Omental fat pad (tissue), 4 donors: ENCODE measurements around the gene AMELX. TPM values are rescaled to one million over a fixed set of nuclear protein-coding genes. Genes with fewer than 3 reads are reported as not detected.

Experiments
- ATAC-seq: fragments of 150-250 bp; one replicate; pipeline ENCODE4 v1.9.1; 2016; ENCODE audit warnings: mild to moderate bottlenecking, moderate library complexity; ENCODE audit not compliant: low FRiP score
- DNase-seq: peaks from one replicate; pipeline ENCODE4 v3.0.0-alpha.2; 2019; ENCODE audit warnings: low spot score
- CTCF ChIP-seq, 3 donors: fragments of 450-650 bp; IDR thresholded peaks; one replicate each; pipeline ENCODE4 v1.5.1; 2016 to 2017; ENCODE audit warnings: antibody characterized with exemption in 3 of 3, mild to moderate bottlenecking in 3 of 3, moderate library complexity in 2 of 3
- total RNA-seq, 4 donors: library from RNA; depleted of rRNA; stranded (reverse); fragments of >200 nt; gene quantifications; one replicate each; pipeline ENCODE4 v1.1.0, GENCODE V29; 2016

AMELX gene
- total RNA-seq, 4 donors from 2014 or later = not detected

GRCh38 chrX:11298600-11298999, 5.4 kb downstream of the AMELX start:
- DNase-seq (no peak), ATAC-seq (no peak)
- TF ChIP-seq CTCF (IDR thresholded peaks at IDR 0.05) = no peak

- no peak for TF ChIP-seq CTCF (IDR thresholded peaks at IDR 0.05)
- no peak for DNase-seq
- no peak for ATAC-seq
Measured at GRCh38 chrX:11304829-11305228, 11.6 kb downstream of the AMELX start.

DNA sequence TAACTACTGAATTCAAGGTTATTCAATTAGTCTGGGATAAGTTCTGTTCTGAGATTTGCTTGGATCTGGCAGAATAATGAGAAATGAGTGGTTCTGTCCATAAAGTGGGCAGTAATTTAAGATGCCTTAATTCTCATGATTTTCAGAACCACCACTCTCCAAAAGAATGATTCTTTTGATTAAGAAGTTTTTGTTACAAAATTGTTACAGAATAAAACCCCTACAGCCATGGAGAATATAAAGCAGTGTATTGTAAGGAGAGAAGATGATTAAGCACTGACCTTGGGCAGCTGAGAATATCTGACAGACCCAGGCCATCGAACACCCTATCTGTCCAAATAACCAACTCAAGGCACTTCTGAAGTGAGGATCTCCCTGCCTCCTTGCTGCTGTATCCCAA, 12.4 kb downstream of the AMELX start:
- ATAC-seq = no peak
- no peak for DNase-seq
- TF ChIP-seq CTCF (IDR thresholded peaks at IDR 0.05) = no peak

DNA sequence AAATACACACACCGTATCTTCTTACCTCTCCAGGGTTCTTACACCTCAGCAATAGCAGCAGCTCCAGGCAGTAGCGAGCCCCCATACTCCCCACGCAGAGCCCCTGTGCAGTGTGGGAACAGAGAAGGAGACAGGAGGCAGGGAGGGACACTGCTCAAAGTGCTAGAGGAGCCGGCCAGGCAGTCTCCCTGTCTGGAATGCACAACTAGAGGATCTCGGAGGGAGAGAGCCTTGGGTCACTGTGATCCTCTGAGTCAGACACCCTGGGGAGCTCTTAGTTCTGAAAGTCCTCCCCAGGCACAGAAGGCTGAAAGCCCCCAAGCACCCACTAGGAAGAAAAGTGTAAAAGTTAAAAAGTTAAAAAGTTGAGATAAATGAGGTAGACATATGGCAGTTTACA, 16.0 kb downstream of the AMELX start:
- no peak for DNase-seq
- no peak for ATAC-seq
- TF ChIP-seq CTCF (IDR thresholded peaks at IDR 0.05) = no peak

DNA sequence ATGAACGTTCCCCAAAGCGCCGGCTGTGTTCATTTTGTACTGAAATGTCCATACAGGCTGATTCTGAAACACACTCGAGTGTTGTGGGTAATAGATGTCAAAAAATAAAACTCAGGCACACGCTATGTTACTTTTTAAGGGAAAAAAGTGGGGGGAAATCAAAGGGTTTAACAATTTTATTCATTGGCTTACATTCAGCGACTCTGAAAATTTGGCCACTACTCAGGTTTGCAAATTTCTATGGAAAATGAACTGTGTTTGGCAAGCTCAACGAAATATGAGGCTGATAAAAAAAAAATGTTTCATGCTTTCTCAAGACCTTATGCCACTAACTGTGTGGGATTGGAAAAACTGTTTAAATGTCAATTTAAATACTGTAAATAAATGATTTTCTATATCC, 18.5 kb downstream of the AMELX start:
- ATAC-seq = no peak
- no peak for DNase-seq
- TF ChIP-seq CTCF (IDR thresholded peaks at IDR 0.05) = no peak

DNA sequence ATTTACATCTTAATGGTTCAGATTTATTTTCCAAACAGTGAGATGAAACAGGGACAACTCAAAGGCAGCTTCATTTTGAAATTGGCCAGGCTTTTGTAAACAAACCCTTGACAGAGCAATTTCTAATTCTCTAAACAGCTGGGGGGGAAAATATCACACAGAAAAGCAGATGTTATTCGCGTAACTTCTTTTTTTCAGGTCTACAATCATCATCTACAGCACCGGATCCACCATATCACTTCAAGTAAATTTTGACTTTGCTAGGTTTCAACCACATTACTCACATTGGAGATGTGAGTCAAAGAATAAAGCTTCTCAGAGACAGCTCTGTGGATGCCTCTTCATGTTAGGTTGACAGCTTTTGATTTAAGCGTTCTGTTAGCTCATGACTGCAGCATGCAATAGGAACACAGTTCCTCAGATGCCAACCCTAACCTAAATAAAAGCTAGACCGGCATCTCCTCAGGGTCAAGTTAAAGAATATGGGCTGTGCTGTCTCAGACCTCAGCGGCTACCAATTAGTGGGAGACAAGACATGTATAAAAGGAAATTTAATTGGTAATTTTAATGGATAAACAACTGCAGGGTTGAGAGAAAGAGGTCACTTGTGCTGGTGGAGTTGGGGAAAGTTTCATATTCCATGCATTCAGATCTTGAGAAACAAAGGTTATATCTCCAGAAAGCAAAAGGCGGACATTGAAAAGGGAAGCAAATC, 26.8 kb downstream of the AMELX start:
- DNase-seq (no peak), ATAC-seq (no peak)
- no peak for TF ChIP-seq CTCF (IDR thresholded peaks at IDR 0.05)

- peak; percentile 44 for ATAC-seq
- DNase-seq = no peak
- no peak for TF ChIP-seq CTCF (IDR thresholded peaks at IDR 0.05)
Measured at GRCh38 chrX:11321986-11322385, 28.8 kb downstream of the AMELX start.
